GM12892 (cell line): ENCODE measurements around the gene NUMBL.

Experiments
- DNase-seq: peaks from one replicate; pipeline ENCODE4 v3.0.0; 2011; ENCODE audit not compliant: insufficient read length
- FAIRE-seq: peaks from 2 replicates; lab custom pipeline; 2011; peaks lifted over from hg19 to GRCh38; lab: Jason Lieb, UNC
- POLR2A ChIP-seq: IDR thresholded peaks from 2 replicates; pipeline ENCODE4 v1.6.1; 2011; ENCODE audit warnings: low read depth, low read length, control low read depth
- POLR2AphosphoS5 ChIP-seq: IDR thresholded peaks from 2 replicates; pipeline ENCODE4 v1.6.1; 2011; ENCODE audit warnings: low read depth, low read length, control low read depth
- TAF1 ChIP-seq: IDR thresholded peaks from 2 replicates; pipeline ENCODE4 v1.6.1; 2011; ENCODE audit warnings: low read depth, mild to moderate bottlenecking, control low read depth, low read length, borderline replicate concordance

NUMBL gene

DNA sequence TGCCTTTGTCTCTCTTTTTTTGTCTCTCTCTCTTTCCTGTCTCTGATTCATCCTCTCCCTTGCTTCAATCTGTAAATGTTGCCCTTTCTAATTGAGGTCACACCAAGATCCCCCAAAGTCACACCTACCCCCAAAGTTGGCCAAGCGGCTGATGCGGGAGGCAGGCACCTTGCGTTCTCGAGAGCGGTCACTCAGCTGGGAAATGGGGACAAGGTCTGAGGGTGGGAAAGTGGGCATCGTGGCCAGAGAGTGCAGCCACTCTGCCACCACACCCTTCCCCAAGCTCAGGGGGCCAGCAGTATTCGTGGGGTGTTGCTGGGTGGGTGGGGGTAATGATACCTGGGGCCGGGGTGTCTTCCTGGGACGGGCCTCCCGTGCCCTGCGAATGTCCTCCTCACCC is 23.5 kb upstream of the NUMBL start:
- FAIRE-seq (no peak), DNase-seq (no peak)
- TF ChIP-seq TAF1, result no peak
- no peak for TF ChIP-seq POLR2A
- no peak for TF ChIP-seq POLR2AphosphoS5

GRCh38 chr19:40709817-40710216 is 19.4 kb upstream of the NUMBL start:
- FAIRE-seq (no peak), DNase-seq (no peak)
- TF ChIP-seq TAF1 (no peak), POLR2AphosphoS5 (no peak), POLR2A (no peak)

GRCh38 chr19:40707615-40708014 is 17.2 kb upstream of the NUMBL start:
- TF ChIP-seq POLR2A (no peak), TAF1 (no peak), POLR2AphosphoS5 (no peak)
- FAIRE-seq, result no peak
- no peak for DNase-seq

DNA sequence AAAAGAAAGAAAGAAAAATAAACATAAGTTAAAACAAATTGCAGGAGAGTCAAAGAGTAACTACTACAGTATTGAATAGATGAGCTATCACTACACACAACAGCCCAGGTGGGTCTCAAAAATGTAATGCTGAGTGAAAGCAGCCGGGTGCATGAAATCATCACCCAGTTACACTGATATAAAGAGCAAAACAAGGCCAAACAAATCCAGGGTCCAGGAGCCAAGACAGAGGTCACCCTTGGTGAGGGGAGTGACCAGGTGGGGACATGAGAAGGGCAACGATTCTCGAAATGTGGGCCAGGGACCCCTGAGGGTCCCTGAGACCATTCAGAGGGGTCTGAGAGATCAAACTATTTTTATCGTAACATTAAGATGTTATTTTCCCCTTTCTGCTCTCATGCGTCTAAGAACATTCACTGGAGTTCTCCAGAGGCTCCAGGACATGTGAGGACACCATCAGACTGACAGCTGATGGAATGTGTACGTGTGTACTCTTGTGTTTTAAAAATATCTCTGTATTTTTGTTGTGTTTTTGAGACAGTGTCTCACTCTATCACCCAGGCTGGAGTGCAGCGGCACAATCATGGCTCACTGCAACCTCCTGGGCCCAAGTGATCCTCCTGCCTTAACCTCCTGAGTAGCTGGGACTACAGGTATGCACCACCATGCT is 15.6 kb upstream of the NUMBL start:
- FAIRE-seq (no peak), DNase-seq (no peak)
- TF ChIP-seq TAF1 (no peak), POLR2AphosphoS5 (no peak), POLR2A (no peak)

DNA sequence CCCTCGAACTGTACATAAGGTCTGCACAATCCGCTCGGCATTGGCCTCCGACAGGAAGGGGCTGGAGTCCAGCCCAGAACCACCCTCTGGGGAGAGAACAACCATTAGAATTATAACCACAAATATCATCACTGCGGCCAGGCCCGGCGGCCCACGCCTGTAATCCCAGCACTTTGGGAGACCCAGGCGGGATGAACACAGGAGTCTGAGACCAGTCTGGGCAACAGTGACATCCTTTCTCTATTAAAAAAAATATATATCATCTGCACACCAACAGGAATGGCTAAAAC is 14.9 kb upstream of the NUMBL start:
- TF ChIP-seq POLR2A (no peak), POLR2AphosphoS5 (no peak), TAF1 (no peak)
- DNase-seq (no peak), FAIRE-seq (no peak)

GRCh38 chr19:40704491-40705361 is 14.3 kb upstream of the NUMBL start:
- no peak for TF ChIP-seq TAF1
- no peak for TF ChIP-seq POLR2A
- no peak for TF ChIP-seq POLR2AphosphoS5
- FAIRE-seq, result no peak
- DNase-seq, result no peak

- no peak for DNase-seq
Observed at GRCh38 chr19:40703029-40703755, 12.7 kb upstream of the NUMBL start.

GRCh38 chr19:40702337-40703012 is 12.0 kb upstream of the NUMBL start:
- DNase-seq (no peak), FAIRE-seq (no peak)
- no peak for TF ChIP-seq POLR2A
- TF ChIP-seq TAF1, result no peak
- no peak for TF ChIP-seq POLR2AphosphoS5

More at GRCh38 chr19:40703029-40703755, 12.7 kb upstream of the NUMBL start:
- TF ChIP-seq POLR2A (no peak), POLR2AphosphoS5 (no peak), TAF1 (no peak)
- no peak for FAIRE-seq

- no peak for FAIRE-seq
- TF ChIP-seq POLR2AphosphoS5 (no peak), TAF1 (no peak), POLR2A (no peak)
- no peak for DNase-seq
Observed at GRCh38 chr19:40701758-40702157, 11.3 kb upstream of the NUMBL start.

DNA sequence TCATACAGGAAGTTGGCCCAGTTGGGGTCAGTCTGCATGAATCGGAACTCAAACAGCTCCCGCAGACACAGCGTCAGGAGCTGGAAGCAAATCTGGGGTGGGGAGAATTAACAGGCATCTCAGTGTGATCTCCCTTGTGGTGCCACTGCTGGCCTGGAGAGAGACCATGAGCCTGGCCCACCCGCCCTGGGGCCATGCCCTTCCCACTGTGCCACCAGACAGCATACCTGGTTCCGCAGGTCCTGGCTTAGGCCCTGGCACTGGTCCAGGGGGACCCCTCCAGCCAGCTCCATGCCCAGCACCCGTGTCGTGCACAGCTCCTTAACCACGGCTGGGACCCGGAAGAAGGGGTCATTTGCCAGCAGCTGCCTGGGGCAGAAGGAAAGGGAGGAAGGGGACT is 9.6 kb upstream of the NUMBL start:
- TF ChIP-seq TAF1 (no peak), POLR2AphosphoS5 (no peak), POLR2A (no peak)
- DNase-seq (no peak), FAIRE-seq (no peak)

DNA sequence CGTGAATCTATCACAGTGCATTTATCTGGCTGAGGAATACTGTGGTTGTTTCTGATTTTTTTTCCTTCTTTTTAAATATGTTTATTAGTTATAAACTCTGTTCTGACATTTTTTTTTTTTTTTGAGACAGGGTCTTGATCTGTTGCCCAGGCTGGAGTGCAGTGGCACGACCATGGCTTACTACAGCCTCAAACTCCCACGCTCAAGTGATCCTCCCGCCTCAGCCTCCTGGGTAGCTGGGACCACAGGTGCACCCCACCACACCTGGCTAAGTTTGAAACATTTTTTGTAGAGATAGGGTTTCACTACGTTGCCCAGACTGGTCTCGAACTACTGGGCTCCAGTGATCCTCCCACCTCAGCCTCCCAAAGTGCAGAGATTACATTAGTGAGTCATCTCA is 6.6 kb upstream of the NUMBL start:
- DNase-seq (no peak), FAIRE-seq (no peak)
- TF ChIP-seq POLR2A, result no peak
- no peak for TF ChIP-seq POLR2AphosphoS5
- no peak for TF ChIP-seq TAF1
